Kidney (tissue), 14 donors: ENCODE measurements around the gene INCENP. TPM values are rescaled to one million over a fixed set of nuclear protein-coding genes. Genes with fewer than 3 reads are reported as not detected.

Source experiments
- DNase-seq, 5 donors: peaks; one replicate each; pipeline ENCODE4 v3.0.0-alpha.2; 2013 to 2020
- FAIRE-seq: peaks from 2 replicates; lab custom pipeline; 2012; peaks lifted over from hg19 to GRCh38; lab: Jason Lieb, UNC
- H3K27ac ChIP-seq, 2 donors: one replicate each; pipeline ENCODE4 v1.7.0; 2013; ENCODE audit warnings: low read depth in 2 of 2, low read length in 2 of 2, inconsistent platforms in 1 of 2
- H3K27me3 ChIP-seq: one replicate; pipeline ENCODE4 v1.7.1; 2013; ENCODE audit warnings: low read length, inconsistent platforms; ENCODE audit not compliant: control insufficient read depth, insufficient read depth
- H3K36me3 ChIP-seq, 3 donors: one replicate each; pipeline versions ENCODE4 v1.7.0 to v1.7.1; 2013; ENCODE audit warnings: low read length in 3 of 3, control low read depth in 1 of 3, inconsistent platforms in 1 of 3; ENCODE audit not compliant: insufficient read depth in 3 of 3, control insufficient read depth in 2 of 3
- H3K4me1 ChIP-seq, 3 donors: one replicate each; pipeline versions ENCODE4 v1.7.0 to v1.7.1; 2013; ENCODE audit warnings: low read length in 3 of 3, inconsistent platforms in 1 of 3, low read depth in 1 of 3; ENCODE audit not compliant: control insufficient read depth in 2 of 3, insufficient read depth in 2 of 3
- H3K4me3 ChIP-seq, 3 donors: one replicate each; pipeline versions ENCODE4 v1.7.0 to v1.8.1; 2013; ENCODE audit warnings: low read length in 3 of 3, control low read depth in 1 of 3, inconsistent platforms in 1 of 3
- H3K9ac ChIP-seq, 3 donors: one replicate each; pipeline versions ENCODE4 v1.7.0 to v1.7.1; 2013; ENCODE audit warnings: low read length in 3 of 3, control low read depth in 1 of 3, inconsistent platforms in 1 of 3
- H3K9me3 ChIP-seq, 3 donors: one replicate each; pipeline versions ENCODE4 v1.7.0 to v1.7.1; 2013; ENCODE audit warnings: low read length in 3 of 3, control low read depth in 1 of 3, inconsistent platforms in 1 of 3; ENCODE audit not compliant: control insufficient read depth in 2 of 3, insufficient read depth in 1 of 3
- CTCF ChIP-seq: IDR thresholded peaks from 3 replicates; pipeline ENCODE4 v1.5.1; 2012; ENCODE audit warnings: mild to moderate bottlenecking, moderate library complexity, borderline replicate concordance; ENCODE audit not compliant: insufficient read depth; ENCODE audit errors: extremely low read depth
- intact Hi-C: fragments of 100-400 bp; cut with DNase I; formaldehyde crosslinking; loops from one replicate; pipeline ENCODE4 v1.11.1; 2022
- polyA plus RNA-seq: library from polyadenylated mRNA; stranded (reverse); fragments of 350-450 nt; fragmentation: Illumina TruSeq; extraction: RNeasy Lipid Tissue Mini Kit (QIAGEN cat#74804); gene quantifications from one replicate; pipeline ENCODE4 v1.2.3, GENCODE V29; 2014; ENCODE audit warnings: low read depth, low replicate concordance; ENCODE audit not compliant: insufficient read depth
- total RNA-seq: library from RNA; stranded (reverse); fragmentation: NEBNext Ultra II Directional; extraction: Animal tissue kit (Norgen Biotek cat#: 25700); gene quantifications from one replicate; pipeline ENCODE4 v1.2.1, GENCODE V29; 2021
- donor health status: control.
- donor health status: control.
- donor health status: control.
- donor health status: control.
- donor health status: control.
- donor health status: DM: yes; HTN: yes; CAD: no.
- donor health status: Normal renal cell carcinoma (clear cell type).

Gene INCENP
- total and polyA plus RNA-seq, 2 donors from 2014 or later = 2.9 to 17.5 TPM

GRCh38 chr11:62137276-62137861 is 13.6 kb downstream of the INCENP start:
- H3K4me1 ChIP-seq = no peaks in the 10 kb centered on the region
- H3K27ac ChIP-seq = no peak overlapping the region
- no peak overlapping the region for H3K4me3 ChIP-seq
- no peak overlapping the region for H3K9ac ChIP-seq
- peaks cover 0 to 12% (median 10%) of the 10 kb centered on the region in 3 donors for H3K36me3 ChIP-seq
- intact Hi-C loops = no loop called here
- no peak for FAIRE-seq
- TF ChIP-seq CTCF = no peak
- H3K27me3 ChIP-seq = no peaks in the 10 kb centered on the region
- H3K9me3 ChIP-seq = no peaks in the 10 kb centered on the region
- peak in 1 of 5 donors; percentile 2 for DNase-seq

- DNase-seq = peak in 1 of 5 donors; percentile 6
- peaks cover 0 to 12% (median 6%) of the 10 kb centered on the region in 3 donors for H3K36me3 ChIP-seq
Measured at GRCh38 chr11:62137881-62138629, 14.2 kb downstream of the INCENP start.

GRCh38 chr11:62138630-62139425 is 15.0 kb downstream of the INCENP start:
- H3K4me3 ChIP-seq = no peak overlapping the region
- no peaks in the 10 kb centered on the region for H3K4me1 ChIP-seq
- no peaks in the 10 kb centered on the region for H3K27me3 ChIP-seq
- no peak for FAIRE-seq
- intact Hi-C loops = no loop called here
- H3K36me3 ChIP-seq = peaks cover 0 to 12% (median 6%) of the 10 kb centered on the region in 3 donors
- H3K9ac ChIP-seq = no peak overlapping the region
- no peaks in the 10 kb centered on the region for H3K9me3 ChIP-seq
- H3K27ac ChIP-seq = no peak overlapping the region
- peak in 1 of 5 donors; percentile 5 for DNase-seq
- no peak for TF ChIP-seq CTCF

More at GRCh38 chr11:62137881-62138629, 14.2 kb downstream of the INCENP start:
- H3K4me1 ChIP-seq = no peaks in the 10 kb centered on the region
- intact Hi-C loops = no loop called here
- TF ChIP-seq CTCF = no peak
- no peak overlapping the region for H3K27ac ChIP-seq
- H3K9ac ChIP-seq = no peak overlapping the region
- no peaks in the 10 kb centered on the region for H3K9me3 ChIP-seq
- H3K4me3 ChIP-seq = no peak overlapping the region
- no peak for FAIRE-seq
- no peaks in the 10 kb centered on the region for H3K27me3 ChIP-seq
